ENCODE data around the gene PC. TPM values are rescaled to one million over a fixed set of nuclear protein-coding genes. Genes with fewer than 3 reads are reported as not detected.
A peak's percentile ranks its signal among the peaks of the same experiment; 100 is the strongest.

Gene PC
- total and polyA plus RNA-seq, 11 donors = 2.6 to 22.4 (median 13.1) TPM

- 19 to 24% (median 22%) methylated on average over 9 of the region's 9 CpGs for WGBS, 4 donors
Observed at GRCh38 chr11:66981976-66982578, 23.9 kb upstream of the PC start.

GRCh38 chr11:66979336-66979980 lies 21.3 kb upstream of the PC start:
- no peak overlapping the region for H3K27ac ChIP-seq
- no peak overlapping the region for H3K4me3 ChIP-seq
- no peak for ATAC-seq
- no peaks in the 10 kb centered on the region for H3K27me3 ChIP-seq
- no peaks in the 10 kb centered on the region for H3K36me3 ChIP-seq
- H3K4me1 ChIP-seq = peaks cover 0 to 18% (median 11%) of the 10 kb centered on the region in 12 donors
- H3K9me3 ChIP-seq = peaks cover 0 to 13% (median 8%) of the 10 kb centered on the region in 12 donors
- no peak for TF ChIP-seq POLR2A (IDR thresholded peaks at IDR 0.05)
- TF ChIP-seq, protein P1, sequence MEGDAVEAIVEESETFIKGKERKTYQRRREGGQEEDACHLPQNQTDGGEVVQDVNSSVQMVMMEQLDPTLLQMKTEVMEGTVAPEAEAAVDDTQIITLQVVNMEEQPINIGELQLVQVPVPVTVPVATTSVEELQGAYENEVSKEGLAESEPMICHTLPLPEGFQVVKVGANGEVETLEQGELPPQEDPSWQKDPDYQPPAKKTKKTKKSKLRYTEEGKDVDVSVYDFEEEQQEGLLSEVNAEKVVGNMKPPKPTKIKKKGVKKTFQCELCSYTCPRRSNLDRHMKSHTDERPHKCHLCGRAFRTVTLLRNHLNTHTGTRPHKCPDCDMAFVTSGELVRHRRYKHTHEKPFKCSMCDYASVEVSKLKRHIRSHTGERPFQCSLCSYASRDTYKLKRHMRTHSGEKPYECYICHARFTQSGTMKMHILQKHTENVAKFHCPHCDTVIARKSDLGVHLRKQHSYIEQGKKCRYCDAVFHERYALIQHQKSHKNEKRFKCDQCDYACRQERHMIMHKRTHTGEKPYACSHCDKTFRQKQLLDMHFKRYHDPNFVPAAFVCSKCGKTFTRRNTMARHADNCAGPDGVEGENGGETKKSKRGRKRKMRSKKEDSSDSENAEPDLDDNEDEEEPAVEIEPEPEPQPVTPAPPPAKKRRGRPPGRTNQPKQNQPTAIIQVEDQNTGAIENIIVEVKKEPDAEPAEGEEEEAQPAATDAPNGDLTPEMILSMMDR (IDR thresholded peaks at IDR 0.05) = no peak
- WGBS, 4 donors = 92 to 96% (median 94%) methylated on average over 2 of the region's 2 CpGs
- DNase-seq = no peak
- intact Hi-C loops (cut with DNase I) = no loop called here

More at GRCh38 chr11:66981976-66982578, 23.9 kb upstream of the PC start:
- Histone ChIP-seq H3K27me3 (no peaks in the 10 kb centered on the region), H3K9me3 (peaks cover 0 to 13% (median 8%) of the 10 kb centered on the region in 12 donors), H3K4me3 (no peak overlapping the region), H3K36me3 (no peaks in the 10 kb centered on the region), H3K27ac (peak overlapping the region in 4 of 12 donors; percentile 12 to 39 (median 17)), H3K4me1 (peaks cover 0 to 25% (median 12%) of the 10 kb centered on the region in 12 donors)
- intact Hi-C loops (cut with DNase I) = no loop called here
- DNase-seq (peak; percentile 87 to 92 (median 90)), ATAC-seq (peak in 3 of 4 donors; percentile 43 to 79 (median 50))
- no peak for TF ChIP-seq POLR2A (IDR thresholded peaks at IDR 0.05)
- TF ChIP-seq, protein P1 (IDR thresholded peaks at IDR 0.05) = no peak

- WGBS, 4 donors = 95 to 99% (median 97%) methylated on average over 6 of the region's 6 CpGs
- intact Hi-C loops (cut with DNase I) = no loop called here
Observed at GRCh38 chr11:66978717-66979116, 20.5 kb upstream of the PC start.

DNA sequence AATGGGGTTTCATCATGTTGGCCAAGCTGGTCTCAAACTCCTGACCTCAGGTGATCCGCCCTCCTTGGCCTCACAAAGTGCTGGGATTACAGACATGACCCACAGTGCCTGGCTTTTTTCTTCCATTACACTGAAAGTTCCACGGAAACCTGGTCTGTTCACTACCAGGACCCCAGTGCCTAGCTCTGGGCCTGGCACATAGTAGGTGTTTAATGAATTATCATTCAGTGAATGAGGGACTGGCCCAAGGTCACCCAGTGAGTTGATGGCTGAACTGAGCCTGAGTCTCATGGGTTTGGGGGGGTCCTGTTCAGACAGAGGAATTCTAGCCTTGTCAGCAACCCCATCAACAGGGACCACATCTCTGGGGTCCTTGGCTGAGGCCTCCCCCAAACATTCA lies 20.0 kb upstream of the PC start:
- peaks cover 0 to 13% (median 8%) of the 10 kb centered on the region in 12 donors for H3K9me3 ChIP-seq
- no peak for TF ChIP-seq POLR2A (IDR thresholded peaks at IDR 0.05)
- TF ChIP-seq, protein P1 (IDR thresholded peaks at IDR 0.05) = no peak
- no peak overlapping the region for H3K27ac ChIP-seq
- 83 to 96% (median 95%) methylated on average over 2 of the region's 2 CpGs for WGBS, 4 donors
- no peak overlapping the region for H3K4me3 ChIP-seq
- H3K4me1 ChIP-seq = peaks cover 0 to 15% (median 11%) of the 10 kb centered on the region in 12 donors
- DNase-seq = no peak
- no peaks in the 10 kb centered on the region for H3K36me3 ChIP-seq
- intact Hi-C loops (cut with DNase I) = no loop called here
- ATAC-seq = no peak
- H3K27me3 ChIP-seq = no peaks in the 10 kb centered on the region

More at GRCh38 chr11:66978717-66979116, 20.5 kb upstream of the PC start:
- DNase-seq = no peak
- Histone ChIP-seq H3K4me3 (no peak overlapping the region), H3K27ac (no peak overlapping the region), H3K36me3 (no peaks in the 10 kb centered on the region), H3K4me1 (peaks cover 0 to 15% (median 11%) of the 10 kb centered on the region in 12 donors), H3K9me3 (peaks cover 0 to 13% (median 8%) of the 10 kb centered on the region in 12 donors), H3K27me3 (no peaks in the 10 kb centered on the region)
- no peak for TF ChIP-seq POLR2A (IDR thresholded peaks at IDR 0.05)
- TF ChIP-seq, protein P1 (IDR thresholded peaks at IDR 0.05) = no peak
- ATAC-seq = no peak

Data from heart left ventricle (tissue), 16 donors.